ENCODE data around the gene BHLHA15. TPM values are rescaled to one million over a fixed set of nuclear protein-coding genes. Genes with fewer than 3 reads are reported as not detected.

BHLHA15 gene
- total RNA-seq, 1 experiment from 2014 or later = 5.2 TPM

DNA sequence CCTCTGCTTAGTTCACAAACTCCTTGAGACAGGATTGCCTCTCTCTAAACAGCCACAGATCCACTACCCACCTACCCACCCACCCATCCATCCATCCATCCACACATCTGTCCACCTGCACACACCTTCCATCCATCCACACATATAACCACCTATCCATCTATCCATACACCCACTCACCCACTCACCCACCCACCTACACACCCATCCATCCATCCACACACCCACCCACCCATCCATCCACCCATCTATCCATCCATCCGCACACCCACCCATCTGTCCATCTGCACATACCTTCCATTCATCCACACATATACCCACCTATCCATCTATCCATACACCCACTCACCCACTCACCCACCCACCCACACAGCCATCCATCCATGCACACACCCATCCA is 31.1 kb downstream of the BHLHA15 start (continued):
- no peak for TF ChIP-seq REST (IDR thresholded peaks at IDR 0.05; ENCODE audit: low read depth)
- TF ChIP-seq, protein P1, sequence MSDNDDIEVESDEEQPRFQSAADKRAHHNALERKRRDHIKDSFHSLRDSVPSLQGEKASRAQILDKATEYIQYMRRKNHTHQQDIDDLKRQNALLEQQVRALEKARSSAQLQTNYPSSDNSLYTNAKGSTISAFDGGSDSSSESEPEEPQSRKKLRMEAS (IDR thresholded peaks at IDR 0.05) = no peak
- no peak for TF ChIP-seq SRF (IDR thresholded peaks at IDR 0.05; ENCODE audit: low read depth)
- TF ChIP-seq RAD21 (IDR thresholded peaks at IDR 0.05; ENCODE audit: low read depth) = no peak
- TF ChIP-seq ELF1 (IDR thresholded peaks at IDR 0.05; ENCODE audit: borderline replicate concordance, low read depth) = no peak
- TF ChIP-seq ZBTB33 (IDR thresholded peaks at IDR 0.05; ENCODE audit: extremely low read depth, insufficient replicate concordance, low read length) = no peak
- TF ChIP-seq FOSL1 (IDR thresholded peaks at IDR 0.05; ENCODE audit: low read depth) = no peak
- no peak for TF ChIP-seq POLR2A (IDR thresholded peaks at IDR 0.05; ENCODE audit: borderline replicate concordance, extremely low read depth, insufficient read depth, insufficient read length)

DNA sequence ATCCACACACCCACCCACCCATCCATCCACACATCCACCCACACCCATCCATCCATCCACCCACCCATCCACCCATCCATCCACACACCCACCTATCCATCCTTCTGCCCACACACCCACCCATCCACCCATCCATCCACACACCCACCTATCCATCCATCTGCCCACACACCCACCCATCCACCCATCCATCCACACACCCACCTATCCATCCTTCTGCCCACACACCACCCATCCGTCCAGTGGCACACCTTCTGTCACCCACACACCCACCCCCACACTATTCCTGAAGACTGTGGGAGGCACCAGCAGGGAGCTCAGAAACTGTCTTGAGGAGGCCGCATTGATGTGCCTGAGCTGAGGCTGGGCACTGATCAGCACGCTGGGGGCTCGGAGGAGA is 31.7 kb downstream of the BHLHA15 start:
- no TSS peak for BruUV-seq (replicated peaks)
- Histone ChIP-seq H3K4me2 (ENCODE audit: low read length) (no peak overlapping the region), H3K9me3 (ENCODE audit: control insufficient read depth in 1 of 2, insufficient read depth in 1 of 2, low read depth in 1 of 2, low read length in 2 of 2) (no peaks in the 10 kb centered on the region), H2AFZ (ENCODE audit: low read depth, low read length, poor library complexity, severe bottlenecking) (no peak overlapping the region), H3K27me3 (ENCODE audit: insufficient read depth, low read length) (no peaks in the 10 kb centered on the region), H4K20me1 (ENCODE audit: insufficient read depth) (no peaks in the 10 kb centered on the region), H3K27ac (ENCODE audit: low read depth, low read length) (no peak overlapping the region), H3K4me3 (replicated peaks in 1 of 2; ENCODE audit: low read depth in 1 of 2, low read length in 2 of 2) (no peak overlapping the region), H3K9ac (ENCODE audit: low read length) (no peak overlapping the region), H3K79me2 (ENCODE audit: insufficient read depth, low read length) (no peaks in the 10 kb centered on the region), H3K9me2 (ENCODE audit: insufficient read depth) (no peaks in the 10 kb centered on the region), H3K36me3 (ENCODE audit: control insufficient read depth in 1 of 2, insufficient read depth in 2 of 2, low read length in 2 of 2) (no peaks in the 10 kb centered on the region; a peak in 1 of 4 replicates), H3K4me1 (ENCODE audit: control insufficient read depth in 1 of 2, insufficient read depth in 2 of 2, low read length in 2 of 2) (peaks cover 7 to 14% of the 10 kb centered on the region in 2 experiments)
- intact Hi-C loops (cut with micrococcal nuclease) = no loop called here
- ATAC-seq (no peak), DNase-seq (ENCODE audit: low read depth, low spot score) (no peak)
- ChIA-PET POLR2A (no interaction called here), RAD21 (ENCODE audit: low non-redundant PET in 1 of 2, low total read pairs in 2 of 2, uncharacterized antibody in 2 of 2, unreplicated experiment in 2 of 2) (no interaction called here), CTCF (no interaction called here)
- TF ChIP-seq POLR2AphosphoS5 (IDR thresholded peaks at IDR 0.05; ENCODE audit: low read depth, low read length) = no peak
- no peak for TF ChIP-seq JUND (IDR thresholded peaks at IDR 0.05)
- TF ChIP-seq YY1 (IDR thresholded peaks at IDR 0.05; ENCODE audit: extremely low read depth, insufficient replicate concordance, low read depth, low read length) = no peak
- TF ChIP-seq ZFX (IDR thresholded peaks at IDR 0.05) = no peak
- no peak for TF ChIP-seq REST (IDR thresholded peaks at IDR 0.05; ENCODE audit: low read depth)
- no peak for TF ChIP-seq ZNF274 (IDR thresholded peaks at IDR 0.05; ENCODE audit: low read depth, low read length)
- TF ChIP-seq EGR1 (IDR thresholded peaks at IDR 0.05; ENCODE audit: low read depth) = no peak
- TF ChIP-seq FOSL1 (IDR thresholded peaks at IDR 0.05; ENCODE audit: low read depth) = no peak
